SK-N-MC (cell line): ENCODE measurements around the gene CACNA2D2.

Experiments
- DNase-seq: peaks from one replicate; pipeline ENCODE4 v3.0.0-alpha.2; 2011; ENCODE audit warnings: low read depth, low spot score
- H3K27ac ChIP-seq: fragments of 200-600 bp; sonication (generic); 2 replicates; pipeline ENCODE4 v1.5.1; 2016; ENCODE audit warnings: mixed run types
- H3K36me3 ChIP-seq: fragments of 200-600 bp; sonication (generic); 2 replicates; pipeline ENCODE4 v1.6.1; 2017; ENCODE audit warnings: antibody characterized with exemption, low read length, mixed read lengths; ENCODE audit not compliant: insufficient read depth
- H3K4me3 ChIP-seq: fragments of 200-600 bp; sonication (generic); 2 replicates; pipeline ENCODE4 v1.5.1; 2016
- H3K9ac ChIP-seq: fragments of 200-600 bp; sonication (generic); 2 replicates; pipeline ENCODE4 v1.8.0; 2017; ENCODE audit warnings: mixed run types, mixed read lengths; ENCODE audit not compliant: insufficient read length
- H3K9me3 ChIP-seq: fragments of 200-600 bp; sonication (generic); 2 replicates; pipeline ENCODE4 v1.6.1; 2017; ENCODE audit warnings: low read depth, mild to moderate bottlenecking, antibody characterized with exemption, low read length, moderate library complexity, mixed read lengths
- EZH2 ChIP-seq: fragments of 200-600 bp; sonication (generic); IDR thresholded peaks from one replicate; pipeline ENCODE4 v1.6.1; 2017; ENCODE audit warnings: antibody characterized with exemption
- FOXP2 ChIP-seq: optimal IDR thresholded peaks from 2 replicates; pipeline ENCODE3; 2011; ENCODE audit warnings: mild to moderate bottlenecking, moderate library complexity; ENCODE audit not compliant: insufficient read depth; ENCODE audit errors: extremely low read length, control extremely low read depth
- POLR2AphosphoS5 ChIP-seq: IDR thresholded peaks from 2 replicates; pipeline ENCODE4 v1.6.1; 2012; ENCODE audit warnings: mild to moderate bottlenecking, low read depth, low read length, borderline replicate concordance

Gene CACNA2D2

GRCh38 chr3:50436114-50436674 is 67.2 kb downstream of the CACNA2D2 start:
- DNase-seq, result no peak
- no peaks in the 10 kb centered on the region for H3K36me3 ChIP-seq

GRCh38 chr3:50435371-50436113 is 67.9 kb downstream of the CACNA2D2 start:
- Histone ChIP-seq H3K36me3 (no peaks in the 10 kb centered on the region), H3K9me3 (no peaks in the 10 kb centered on the region), H3K27ac (no peak overlapping the region), H3K4me3 (no peak overlapping the region), H3K9ac (no peak overlapping the region)
- DNase-seq, result no peak
- TF ChIP-seq POLR2AphosphoS5 (no peak), EZH2 (no peak), FOXP2 (no peak)

More at GRCh38 chr3:50436114-50436674, 67.2 kb downstream of the CACNA2D2 start:
- Histone ChIP-seq H3K27ac (no peak overlapping the region), H3K9me3 (no peaks in the 10 kb centered on the region), H3K9ac (no peak overlapping the region), H3K4me3 (no peak overlapping the region)
- TF ChIP-seq EZH2, result no peak
- no peak for TF ChIP-seq POLR2AphosphoS5
- TF ChIP-seq FOXP2, result no peak

GRCh38 chr3:50433954-50434353 is 69.5 kb downstream of the CACNA2D2 start:
- no peaks in the 10 kb centered on the region for H3K36me3 ChIP-seq
- H3K4me3 ChIP-seq, result no peak overlapping the region
- no peak for TF ChIP-seq FOXP2
- TF ChIP-seq EZH2, result no peak
- no peak for TF ChIP-seq POLR2AphosphoS5
- no peaks in the 10 kb centered on the region for H3K9me3 ChIP-seq
- H3K27ac ChIP-seq, result no peak overlapping the region
- DNase-seq, result no peak
- H3K9ac ChIP-seq, result no peak overlapping the region

- no peak for DNase-seq
- TF ChIP-seq EZH2 (no peak), POLR2AphosphoS5 (no peak), FOXP2 (no peak)
These were observed 72.4 kb downstream of the CACNA2D2 start for GRCh38 chr3:50430950-50431435.

GRCh38 chr3:50430191-50430590 is 73.2 kb downstream of the CACNA2D2 start:
- Histone ChIP-seq H3K4me3 (no peak overlapping the region), H3K36me3 (no peaks in the 10 kb centered on the region), H3K9me3 (no peaks in the 10 kb centered on the region), H3K27ac (no peak overlapping the region), H3K9ac (no peak overlapping the region)
- TF ChIP-seq EZH2, result no peak
- no peak for TF ChIP-seq FOXP2
- TF ChIP-seq POLR2AphosphoS5, result no peak
- DNase-seq, result no peak

More at GRCh38 chr3:50430950-50431435, 72.4 kb downstream of the CACNA2D2 start:
- Histone ChIP-seq H3K4me3 (no peak overlapping the region), H3K36me3 (no peaks in the 10 kb centered on the region), H3K9ac (no peak overlapping the region), H3K9me3 (no peaks in the 10 kb centered on the region), H3K27ac (no peak overlapping the region)

- H3K9me3 ChIP-seq, result no peaks in the 10 kb centered on the region
These were observed 75.3 kb downstream of the CACNA2D2 start for GRCh38 chr3:50428007-50428633.

GRCh38 chr3:50427217-50427616 is 76.2 kb downstream of the CACNA2D2 start:
- no peak overlapping the region for H3K27ac ChIP-seq
- no peak for DNase-seq
- H3K36me3 ChIP-seq, result no peaks in the 10 kb centered on the region
- no peaks in the 10 kb centered on the region for H3K9me3 ChIP-seq
- H3K4me3 ChIP-seq, result no peak overlapping the region
- TF ChIP-seq FOXP2 (no peak), EZH2 (no peak), POLR2AphosphoS5 (no peak)
- H3K9ac ChIP-seq, result no peak overlapping the region

More at GRCh38 chr3:50428007-50428633, 75.3 kb downstream of the CACNA2D2 start:
- TF ChIP-seq POLR2AphosphoS5, result no peak
- no peak for TF ChIP-seq EZH2
- TF ChIP-seq FOXP2, result no peak
- Histone ChIP-seq H3K4me3 (no peak overlapping the region), H3K36me3 (no peaks in the 10 kb centered on the region), H3K27ac (no peak overlapping the region), H3K9ac (no peak overlapping the region)
- DNase-seq, result no peak

- H3K27ac ChIP-seq, result no peak overlapping the region
- no peaks in the 10 kb centered on the region for H3K9me3 ChIP-seq
- no peak overlapping the region for H3K4me3 ChIP-seq
- no peaks in the 10 kb centered on the region for H3K36me3 ChIP-seq
- no peak overlapping the region for H3K9ac ChIP-seq
- TF ChIP-seq POLR2AphosphoS5, result no peak
- TF ChIP-seq FOXP2, result no peak
- no peak for TF ChIP-seq EZH2
- DNase-seq, result no peak
These were observed 77.5 kb downstream of the CACNA2D2 start for GRCh38 chr3:50425911-50426310.
